Measurements from ENCODE around the gene HDLBP. TPM values are rescaled to one million over a fixed set of nuclear protein-coding genes. Genes with fewer than 3 reads are reported as not detected.

HDLBP gene
- total RNA-seq, 1 donor from 2014 or later: 989 TPM

DNA sequence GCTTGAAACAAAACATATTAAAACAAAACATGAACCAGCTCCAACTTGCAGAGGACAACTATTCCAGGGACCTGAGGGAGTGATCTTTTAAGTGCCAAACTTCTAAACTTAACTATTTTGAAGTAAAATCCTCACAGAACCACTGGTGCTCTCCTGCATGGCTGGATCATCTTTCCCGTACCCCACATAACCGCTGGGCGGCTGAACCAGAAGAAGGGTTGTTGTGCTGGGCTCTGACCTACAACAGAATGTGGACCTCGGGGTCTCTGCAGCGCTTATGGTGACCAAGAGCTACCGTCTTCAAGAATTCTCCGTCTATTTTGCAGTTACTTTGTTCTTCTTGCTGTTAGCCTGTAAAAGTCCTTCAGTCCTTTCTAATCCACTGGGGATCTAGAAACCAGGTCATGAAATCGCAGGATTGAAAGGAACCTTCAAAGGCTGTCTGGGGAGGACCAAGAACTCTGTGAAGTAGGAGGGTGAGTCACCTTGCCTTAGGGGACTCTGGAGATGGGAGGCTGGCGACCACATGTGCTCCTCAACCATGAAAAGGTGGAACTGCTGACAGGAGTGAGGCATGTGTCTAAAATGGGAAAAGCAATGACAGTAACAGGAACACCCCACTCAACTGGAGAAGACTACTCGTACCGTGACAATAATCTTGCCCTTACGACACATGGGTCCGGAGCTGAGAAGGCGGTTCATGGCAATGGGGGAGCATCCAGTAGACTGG, 46.6 kb downstream of the HDLBP start:
- peaks cover 53% of the 10 kb centered on the region for H3K4me1 Mint-ChIP-seq (ENCODE audit: low read depth)
- no peaks in the 10 kb centered on the region for H3K27me3 Mint-ChIP-seq (ENCODE audit: low read depth)
- peak overlapping the region; percentile 85 for H3K27ac Mint-ChIP-seq (ENCODE audit: unreplicated experiment)
- no peaks in the 10 kb centered on the region for H3K9me3 Mint-ChIP-seq (ENCODE audit: low read depth)
- TF ChIP-seq, protein P1, sequence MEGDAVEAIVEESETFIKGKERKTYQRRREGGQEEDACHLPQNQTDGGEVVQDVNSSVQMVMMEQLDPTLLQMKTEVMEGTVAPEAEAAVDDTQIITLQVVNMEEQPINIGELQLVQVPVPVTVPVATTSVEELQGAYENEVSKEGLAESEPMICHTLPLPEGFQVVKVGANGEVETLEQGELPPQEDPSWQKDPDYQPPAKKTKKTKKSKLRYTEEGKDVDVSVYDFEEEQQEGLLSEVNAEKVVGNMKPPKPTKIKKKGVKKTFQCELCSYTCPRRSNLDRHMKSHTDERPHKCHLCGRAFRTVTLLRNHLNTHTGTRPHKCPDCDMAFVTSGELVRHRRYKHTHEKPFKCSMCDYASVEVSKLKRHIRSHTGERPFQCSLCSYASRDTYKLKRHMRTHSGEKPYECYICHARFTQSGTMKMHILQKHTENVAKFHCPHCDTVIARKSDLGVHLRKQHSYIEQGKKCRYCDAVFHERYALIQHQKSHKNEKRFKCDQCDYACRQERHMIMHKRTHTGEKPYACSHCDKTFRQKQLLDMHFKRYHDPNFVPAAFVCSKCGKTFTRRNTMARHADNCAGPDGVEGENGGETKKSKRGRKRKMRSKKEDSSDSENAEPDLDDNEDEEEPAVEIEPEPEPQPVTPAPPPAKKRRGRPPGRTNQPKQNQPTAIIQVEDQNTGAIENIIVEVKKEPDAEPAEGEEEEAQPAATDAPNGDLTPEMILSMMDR (IDR thresholded peaks at IDR 0.05): no peak
- H3K4me3 Mint-ChIP-seq (ENCODE audit: unreplicated experiment): peak overlapping the region; percentile 98
- no peak for DNase-seq (ENCODE audit: low spot score)
- H3K36me3 Mint-ChIP-seq (ENCODE audit: low read depth): peaks cover 35% of the 10 kb centered on the region

DNA sequence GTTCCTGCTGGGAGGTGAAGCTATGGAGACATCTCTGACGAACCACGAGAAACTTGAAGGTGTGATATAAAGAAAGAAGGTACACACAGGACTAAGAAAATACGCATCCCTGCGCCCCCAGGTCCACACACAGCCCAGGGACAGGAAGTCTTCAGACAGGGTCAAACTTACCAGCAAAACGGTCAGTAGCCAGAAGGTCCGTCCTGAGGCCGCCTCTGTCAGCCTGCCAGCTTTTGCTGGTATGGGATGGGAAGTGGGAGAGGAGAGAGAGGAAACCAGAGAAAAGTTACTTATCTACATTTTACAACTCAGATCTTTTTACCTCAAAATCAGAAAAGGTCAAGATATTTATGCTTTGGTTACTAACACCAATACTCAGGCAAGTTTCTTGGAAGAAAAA, 47.2 kb downstream of the HDLBP start:
- H3K4me1 Mint-ChIP-seq (ENCODE audit: low read depth): peaks cover 50% of the 10 kb centered on the region
- no peak for DNase-seq (ENCODE audit: low spot score)
- H3K9me3 Mint-ChIP-seq (ENCODE audit: low read depth): no peaks in the 10 kb centered on the region
- peak overlapping the region; percentile 85 for H3K27ac Mint-ChIP-seq (ENCODE audit: unreplicated experiment)
- TF ChIP-seq, protein P1 (IDR thresholded peaks at IDR 0.05): no peak
- no peaks in the 10 kb centered on the region for H3K27me3 Mint-ChIP-seq (ENCODE audit: low read depth)
- peaks cover 40% of the 10 kb centered on the region for H3K36me3 Mint-ChIP-seq (ENCODE audit: low read depth)
- peak overlapping the region; percentile 5 for H3K4me3 Mint-ChIP-seq (ENCODE audit: unreplicated experiment)

DNA sequence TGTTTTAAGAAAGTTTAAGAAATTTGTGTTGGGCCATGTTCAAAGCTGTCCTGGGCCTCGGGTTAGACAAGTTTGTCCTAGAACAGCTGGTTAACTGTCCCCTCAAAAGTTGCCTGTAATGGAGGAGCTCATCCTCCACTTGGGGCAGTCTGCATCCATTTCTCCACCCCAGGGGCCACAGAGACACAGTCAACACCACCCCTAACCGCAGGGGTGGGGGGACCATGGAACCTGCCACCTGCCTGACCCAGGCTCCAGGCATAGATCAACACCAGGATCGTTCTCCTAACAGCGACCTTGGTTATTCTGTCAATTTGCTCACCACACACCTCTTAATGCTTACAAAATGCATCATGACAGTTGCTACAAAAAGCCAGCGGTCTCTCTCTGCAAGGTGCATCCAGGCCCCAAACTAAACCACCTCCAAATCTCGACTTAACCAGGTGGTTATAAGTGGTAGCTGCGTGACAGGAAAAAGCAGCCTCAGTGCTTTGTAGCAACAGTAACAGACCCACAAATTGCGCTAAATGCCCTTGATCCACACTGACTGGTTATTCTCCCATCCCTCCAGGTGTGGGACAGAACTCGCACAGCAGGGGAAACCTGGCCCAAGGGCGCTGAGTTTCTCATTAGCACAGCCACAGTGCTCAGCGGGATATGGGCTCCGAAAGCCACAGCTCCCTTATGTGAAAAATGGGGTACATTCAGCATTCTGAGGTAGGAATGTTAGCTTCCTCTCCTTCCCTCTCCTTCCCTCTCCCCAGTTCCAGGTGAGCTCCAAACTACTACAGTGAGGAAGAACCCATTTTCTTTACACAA, 48.0 kb downstream of the HDLBP start:
- H3K27me3 Mint-ChIP-seq (ENCODE audit: low read depth): no peaks in the 10 kb centered on the region
- peaks cover 47% of the 10 kb centered on the region for H3K36me3 Mint-ChIP-seq (ENCODE audit: low read depth)
- peak overlapping the region; percentile 85 for H3K27ac Mint-ChIP-seq (ENCODE audit: unreplicated experiment)
- no peak overlapping the region for H3K4me3 Mint-ChIP-seq (ENCODE audit: unreplicated experiment)
- no peaks in the 10 kb centered on the region for H3K9me3 Mint-ChIP-seq (ENCODE audit: low read depth)
- no peak for DNase-seq (ENCODE audit: low spot score)
- peaks cover 48% of the 10 kb centered on the region for H3K4me1 Mint-ChIP-seq (ENCODE audit: low read depth)
- TF ChIP-seq, protein P1 (IDR thresholded peaks at IDR 0.05): no peak

DNA sequence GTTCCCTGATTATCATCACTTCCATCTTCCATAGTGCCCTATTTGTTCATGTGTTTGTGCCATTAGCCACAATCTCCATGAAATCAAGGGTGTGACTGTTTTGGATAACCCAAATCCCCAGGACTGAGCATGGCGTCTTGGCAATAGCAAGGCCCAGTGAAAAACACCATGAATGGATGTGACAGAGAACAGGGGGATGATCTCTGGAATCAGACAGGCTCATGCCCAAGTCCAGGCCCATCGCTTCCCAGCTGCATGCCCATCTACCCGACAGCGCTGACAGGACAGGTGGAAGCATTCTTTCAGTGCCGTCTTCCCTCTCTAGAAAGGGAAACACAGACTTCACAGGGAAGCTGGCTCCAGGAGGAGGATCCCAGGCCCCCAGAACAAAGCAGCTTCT, 50.0 kb downstream of the HDLBP start:
- H3K27me3 Mint-ChIP-seq (ENCODE audit: low read depth): no peaks in the 10 kb centered on the region
- H3K27ac Mint-ChIP-seq (ENCODE audit: unreplicated experiment): no peak overlapping the region
- no peak overlapping the region for H3K4me3 Mint-ChIP-seq (ENCODE audit: unreplicated experiment)
- H3K4me1 Mint-ChIP-seq (ENCODE audit: low read depth): peaks cover 42% of the 10 kb centered on the region
- TF ChIP-seq, protein P1 (IDR thresholded peaks at IDR 0.05): no peak
- H3K36me3 Mint-ChIP-seq (ENCODE audit: low read depth): peaks cover 56% of the 10 kb centered on the region
- no peak for DNase-seq (ENCODE audit: low spot score)
- no peaks in the 10 kb centered on the region for H3K9me3 Mint-ChIP-seq (ENCODE audit: low read depth)

DNA sequence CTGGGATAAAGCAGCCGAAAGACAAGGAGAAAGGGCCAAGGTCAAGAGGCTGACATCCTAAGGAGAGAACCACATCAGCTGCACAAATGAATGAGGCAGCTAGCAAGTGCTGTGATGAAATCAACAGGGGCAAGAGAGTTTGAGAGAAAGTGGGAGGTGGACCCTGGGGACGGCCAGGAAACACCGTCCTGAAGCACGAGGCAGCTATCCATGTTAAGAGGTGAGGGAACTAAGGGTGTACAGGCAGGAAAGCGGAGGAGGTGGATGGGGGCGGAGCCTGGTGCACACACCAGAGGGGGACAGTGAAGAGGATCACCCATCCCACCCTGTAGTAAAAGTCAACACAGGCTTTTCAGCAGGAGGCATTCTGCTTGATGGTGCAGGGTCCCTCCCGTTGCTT, 52.4 kb downstream of the HDLBP start:
- no peak overlapping the region for H3K4me3 Mint-ChIP-seq (ENCODE audit: unreplicated experiment)
- TF ChIP-seq, protein P1 (IDR thresholded peaks at IDR 0.05): no peak
- no peaks in the 10 kb centered on the region for H3K27me3 Mint-ChIP-seq (ENCODE audit: low read depth)
- peaks cover 28% of the 10 kb centered on the region for H3K4me1 Mint-ChIP-seq (ENCODE audit: low read depth)
- peak overlapping the region; percentile 29 for H3K27ac Mint-ChIP-seq (ENCODE audit: unreplicated experiment)
- peaks cover 56% of the 10 kb centered on the region for H3K36me3 Mint-ChIP-seq (ENCODE audit: low read depth)
- H3K9me3 Mint-ChIP-seq (ENCODE audit: low read depth): no peaks in the 10 kb centered on the region
- no peak for DNase-seq (ENCODE audit: low spot score)

Data from chondrocyte (in vitro differentiated cells).